ENCODE measurements around the gene PHACTR1.

DNA sequence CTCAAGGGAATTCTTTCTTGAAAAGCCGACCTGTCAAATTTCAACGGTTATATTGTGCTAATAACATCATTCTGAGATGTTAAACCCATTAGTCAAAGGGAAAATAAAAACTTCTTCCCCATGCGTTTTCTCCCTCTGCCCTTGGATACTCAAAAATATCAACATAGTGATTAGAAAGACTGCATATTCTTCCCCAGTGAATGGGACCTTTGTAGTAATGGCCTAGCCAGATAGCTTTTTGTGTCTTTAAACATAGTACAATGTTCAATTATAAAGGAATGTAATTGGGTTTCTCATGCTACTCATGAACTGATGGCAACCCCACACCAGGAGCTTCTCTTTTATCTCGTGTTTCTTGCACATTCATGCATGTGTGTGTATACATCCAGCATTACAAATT lies 69.4 kb downstream of the PHACTR1 start:
- TF ChIP-seq POLR2A (IDR thresholded peaks at IDR 0.05): no peak
- TF ChIP-seq, protein P1, sequence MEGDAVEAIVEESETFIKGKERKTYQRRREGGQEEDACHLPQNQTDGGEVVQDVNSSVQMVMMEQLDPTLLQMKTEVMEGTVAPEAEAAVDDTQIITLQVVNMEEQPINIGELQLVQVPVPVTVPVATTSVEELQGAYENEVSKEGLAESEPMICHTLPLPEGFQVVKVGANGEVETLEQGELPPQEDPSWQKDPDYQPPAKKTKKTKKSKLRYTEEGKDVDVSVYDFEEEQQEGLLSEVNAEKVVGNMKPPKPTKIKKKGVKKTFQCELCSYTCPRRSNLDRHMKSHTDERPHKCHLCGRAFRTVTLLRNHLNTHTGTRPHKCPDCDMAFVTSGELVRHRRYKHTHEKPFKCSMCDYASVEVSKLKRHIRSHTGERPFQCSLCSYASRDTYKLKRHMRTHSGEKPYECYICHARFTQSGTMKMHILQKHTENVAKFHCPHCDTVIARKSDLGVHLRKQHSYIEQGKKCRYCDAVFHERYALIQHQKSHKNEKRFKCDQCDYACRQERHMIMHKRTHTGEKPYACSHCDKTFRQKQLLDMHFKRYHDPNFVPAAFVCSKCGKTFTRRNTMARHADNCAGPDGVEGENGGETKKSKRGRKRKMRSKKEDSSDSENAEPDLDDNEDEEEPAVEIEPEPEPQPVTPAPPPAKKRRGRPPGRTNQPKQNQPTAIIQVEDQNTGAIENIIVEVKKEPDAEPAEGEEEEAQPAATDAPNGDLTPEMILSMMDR (IDR thresholded peaks at IDR 0.05): no peak

All from lower leg skin (tissue), 3 donors.